Stomach (tissue), 4 donors: ENCODE results near the gene CD81.

Source experiments
- POLR2A ChIP-seq, 4 donors: fragments of 450-650 bp; IDR thresholded peaks; one replicate each; pipeline ENCODE4 v1.6.1; 2016; ENCODE audit warnings: antibody characterized with exemption in 4 of 4, control low read depth in 2 of 4, mild to moderate bottlenecking in 1 of 4, moderate library complexity in 1 of 4
- POLR2AphosphoS5 ChIP-seq, 3 donors: sonication (generic); formaldehyde crosslinking; IDR thresholded peaks; one replicate each; pipeline ENCODE4 v1.6.1; 2016; ENCODE audit warnings: antibody characterized with exemption in 3 of 3
- TF ChIP-seq, protein P1 (sequence below), 7 experiments: fragments of 450-650 bp in 4 of 7; fragments of 200-600 bp in 3 of 7; sonication (generic) in 3 of 7; IDR thresholded peaks; one replicate each; pipeline ENCODE4 v1.5.1; 2016 to 2019; ENCODE audit warnings: antibody characterized with exemption in 7 of 7, control low read depth in 2 of 7, mild to moderate bottlenecking in 1 of 7

DNA sequence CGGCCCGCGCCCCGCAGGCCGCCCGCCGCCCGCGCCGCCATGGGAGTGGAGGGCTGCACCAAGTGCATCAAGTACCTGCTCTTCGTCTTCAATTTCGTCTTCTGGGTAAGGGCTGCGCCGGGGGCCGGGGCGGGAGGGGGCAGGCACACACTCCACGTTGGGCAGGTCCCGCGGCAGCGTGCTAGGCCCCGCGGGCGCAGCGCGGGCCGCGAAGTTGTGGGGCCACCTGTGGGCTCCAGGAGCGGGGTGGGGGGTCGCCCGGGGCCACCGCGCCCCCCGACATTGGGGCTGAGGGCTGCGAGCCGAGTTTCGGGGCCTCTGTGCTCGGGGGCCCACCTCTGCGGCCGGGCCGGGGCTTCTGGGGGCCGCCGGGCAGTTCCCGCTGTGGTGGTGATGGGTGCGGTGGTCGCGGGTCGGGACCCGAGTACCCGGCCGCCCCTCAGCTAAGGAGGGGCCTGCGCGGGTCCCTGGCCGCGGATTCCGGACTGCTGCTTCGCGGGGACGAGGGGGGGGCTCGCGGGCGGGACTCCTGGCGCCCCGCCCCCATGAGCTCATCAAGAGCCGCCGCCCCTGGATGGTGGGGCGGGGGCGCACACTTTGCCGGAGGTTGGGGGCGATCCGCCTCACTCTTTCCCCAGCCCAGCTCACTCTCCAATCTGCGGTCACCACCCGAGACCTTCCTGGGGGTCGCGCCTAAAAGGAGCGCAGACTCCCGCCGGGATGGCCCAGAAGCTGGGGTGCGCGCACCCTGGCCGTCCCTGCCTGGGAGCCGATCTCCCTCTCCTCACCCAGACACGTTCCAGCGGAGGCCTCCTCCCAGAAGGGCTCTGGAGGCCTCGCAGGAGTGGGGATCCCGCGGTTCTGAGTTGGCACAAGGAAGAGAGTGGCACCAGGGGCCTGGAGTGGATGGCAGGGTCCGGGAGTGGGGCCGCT lies 667 bp downstream of the CD81 start:
- TF ChIP-seq, protein P1, sequence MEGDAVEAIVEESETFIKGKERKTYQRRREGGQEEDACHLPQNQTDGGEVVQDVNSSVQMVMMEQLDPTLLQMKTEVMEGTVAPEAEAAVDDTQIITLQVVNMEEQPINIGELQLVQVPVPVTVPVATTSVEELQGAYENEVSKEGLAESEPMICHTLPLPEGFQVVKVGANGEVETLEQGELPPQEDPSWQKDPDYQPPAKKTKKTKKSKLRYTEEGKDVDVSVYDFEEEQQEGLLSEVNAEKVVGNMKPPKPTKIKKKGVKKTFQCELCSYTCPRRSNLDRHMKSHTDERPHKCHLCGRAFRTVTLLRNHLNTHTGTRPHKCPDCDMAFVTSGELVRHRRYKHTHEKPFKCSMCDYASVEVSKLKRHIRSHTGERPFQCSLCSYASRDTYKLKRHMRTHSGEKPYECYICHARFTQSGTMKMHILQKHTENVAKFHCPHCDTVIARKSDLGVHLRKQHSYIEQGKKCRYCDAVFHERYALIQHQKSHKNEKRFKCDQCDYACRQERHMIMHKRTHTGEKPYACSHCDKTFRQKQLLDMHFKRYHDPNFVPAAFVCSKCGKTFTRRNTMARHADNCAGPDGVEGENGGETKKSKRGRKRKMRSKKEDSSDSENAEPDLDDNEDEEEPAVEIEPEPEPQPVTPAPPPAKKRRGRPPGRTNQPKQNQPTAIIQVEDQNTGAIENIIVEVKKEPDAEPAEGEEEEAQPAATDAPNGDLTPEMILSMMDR (IDR thresholded peaks at IDR 0.05): no peak
- TF ChIP-seq POLR2A (IDR thresholded peaks at IDR 0.05): no peak
- TF ChIP-seq POLR2AphosphoS5 (IDR thresholded peaks at IDR 0.05): no peak
